GM18951 (cell line): ENCODE measurements around the gene DEFB126.

ENCODE experiments used
- POLR2A ChIP-seq: IDR thresholded peaks from 4 replicates; pipeline ENCODE4 v1.6.1; 2011; ENCODE audit warnings: mild to moderate bottlenecking; ENCODE audit not compliant: insufficient read length, insufficient read depth; ENCODE audit errors: extremely low read depth
- in situ Hi-C: fragments of 300-500 bp; cut with MboI; formaldehyde crosslinking; loops from one replicate; pipeline ENCODE4 v1.12.0; 2022; ENCODE audit warnings: low sequenced_read_pairs, mixed read lengths, inconsistent platforms; ENCODE audit not compliant: unreplicated experiment

Gene DEFB126

GRCh38 chr20:168876-169275 lies 26.5 kb downstream of the DEFB126 start:
- no peak for TF ChIP-seq POLR2A
- in situ Hi-C loops, result no loop called here

- TF ChIP-seq POLR2A, result no peak
- in situ Hi-C loops, result no loop called here
These were observed 41.9 kb downstream of the DEFB126 start for GRCh38 chr20:184288-184687.

GRCh38 chr20:187733-188132 lies 45.3 kb downstream of the DEFB126 start:
- in situ Hi-C loops, result no loop called here
- no peak for TF ChIP-seq POLR2A

- in situ Hi-C loops, result no loop called here
- no peak for TF ChIP-seq POLR2A
These were observed 47.2 kb downstream of the DEFB126 start, which contains the start of gene DEFB128 for GRCh38 chr20:189611-190010. Gene DEFB128, minus strand, starts transcription at chr20:189711. Its CDS starts 88 bp downstream, at chr20:189623.
